HG02588 (cell line): Measurements from ENCODE around the gene MEAK7.

Experiments used
- ATAC-seq: cut with Tn5 transposase; IDR thresholded peaks from one replicate; pipeline ENCODE4 v1.9.1; 2021; ENCODE audit warnings: mild to moderate bottlenecking, moderate library complexity; ENCODE audit not compliant: unreplicated experiment

Gene MEAK7

GRCh38 chr16:84513666-84514065 is 9.2 kb upstream of the MEAK7 start:
- no peak for ATAC-seq

GRCh38 chr16:84513123-84513522 is 8.7 kb upstream of the MEAK7 start:
- ATAC-seq, result no peak

- ATAC-seq, result no peak
Observed at GRCh38 chr16:84511831-84512230, 7.4 kb upstream of the MEAK7 start.

- no peak for ATAC-seq
Observed at GRCh38 chr16:84511180-84511800, 6.8 kb upstream of the MEAK7 start.

GRCh38 chr16:84509032-84509950 is 4.8 kb upstream of the MEAK7 start:
- no peak for ATAC-seq

GRCh38 chr16:84508502-84508901 is 4.0 kb upstream of the MEAK7 start:
- no peak for ATAC-seq

GRCh38 chr16:84507011-84507982 is 2.8 kb upstream of the MEAK7 start:
- no peak for ATAC-seq

GRCh38 chr16:84505249-84506187 is 1.1 kb upstream of the MEAK7 start:
- no peak for ATAC-seq

GRCh38 chr16:84503751-84504395 is 586 bp downstream of the MEAK7 start:
- ATAC-seq, result no peak

GRCh38 chr16:84502581-84502980 is 1.9 kb downstream of the MEAK7 start:
- ATAC-seq, result no peak

GRCh38 chr16:84502075-84502474 is 2.4 kb downstream of the MEAK7 start:
- ATAC-seq, result no peak

- ATAC-seq, result no peak
Observed at GRCh38 chr16:84501077-84501735, 3.3 kb downstream of the MEAK7 start.

- no peak for ATAC-seq
Observed at GRCh38 chr16:84500531-84500930, 3.9 kb downstream of the MEAK7 start.

GRCh38 chr16:84499638-84500037 is 4.8 kb downstream of the MEAK7 start:
- ATAC-seq, result no peak

GRCh38 chr16:84498859-84499620 is 5.4 kb downstream of the MEAK7 start:
- no peak for ATAC-seq

- no peak for ATAC-seq
Observed at GRCh38 chr16:84498223-84498610, 6.2 kb downstream of the MEAK7 start.

- ATAC-seq, result no peak
Observed at GRCh38 chr16:84497418-84498222, 6.8 kb downstream of the MEAK7 start.
